NCI-H82 treated with DMSO at 0.1 percent for 48 hours (cell line): ENCODE data around the gene VMA21.

ENCODE experiments used
- DNase-seq: peaks from one replicate; lab custom pipeline; 2025; ENCODE audit not compliant: unreplicated experiment; lab: John Stamatoyannopoulos, UW

VMA21 gene

GRCh38 chrX:151396825-151397740, at the start of gene VMA21:
Gene VMA21, plus strand, starts transcription at chrX:151397206. Its CDS starts 103 bp downstream, at chrX:151397309.
- DNase-seq: peak; percentile 46

GRCh38 chrX:151359341-151359740, 37.7 kb upstream of the VMA21 start:
- DNase-seq: no peak

GRCh38 chrX:151359931-151360871, 36.8 kb upstream of the VMA21 start:
- no peak for DNase-seq

GRCh38 chrX:151363316-151363715, 33.7 kb upstream of the VMA21 start:
- DNase-seq: no peak

- DNase-seq: no peak
Measured at GRCh38 chrX:151365579-151365978, 31.4 kb upstream of the VMA21 start.

GRCh38 chrX:151370906-151371305, 26.1 kb upstream of the VMA21 start:
- no peak for DNase-seq

GRCh38 chrX:151384807-151385206, 12.2 kb upstream of the VMA21 start:
- no peak for DNase-seq

- DNase-seq: no peak
Measured at GRCh38 chrX:151386838-151387459, 10.1 kb upstream of the VMA21 start.

- no peak for DNase-seq
Measured at GRCh38 chrX:151391722-151392121, 5.3 kb upstream of the VMA21 start.

GRCh38 chrX:151393514-151393913, 3.5 kb upstream of the VMA21 start:
- no peak for DNase-seq

GRCh38 chrX:151396042-151396824, 773 bp upstream of the VMA21 start:
- peak; percentile 24 for DNase-seq

GRCh38 chrX:151397741-151398070, 700 bp downstream of the VMA21 start:
- DNase-seq: peak; percentile 16

- no peak for DNase-seq
Measured at GRCh38 chrX:151398346-151398745, 1.3 kb downstream of the VMA21 start.

- DNase-seq: no peak
Measured at GRCh38 chrX:151402719-151403390, 5.8 kb downstream of the VMA21 start.

GRCh38 chrX:151416579-151416978, 19.6 kb downstream of the VMA21 start:
- DNase-seq: no peak

GRCh38 chrX:151419782-151420181, 22.8 kb downstream of the VMA21 start:
- DNase-seq: no peak

- no peak for DNase-seq
Measured at GRCh38 chrX:151424505-151424904, 27.5 kb downstream of the VMA21 start.

GRCh38 chrX:151448509-151448908, 51.5 kb downstream of the VMA21 start:
- no peak for DNase-seq

- DNase-seq: no peak
Measured at GRCh38 chrX:151458824-151459223, 61.8 kb downstream of the VMA21 start.
